ENCODE results near the gene SNX5.

The SNX5 gene

DNA sequence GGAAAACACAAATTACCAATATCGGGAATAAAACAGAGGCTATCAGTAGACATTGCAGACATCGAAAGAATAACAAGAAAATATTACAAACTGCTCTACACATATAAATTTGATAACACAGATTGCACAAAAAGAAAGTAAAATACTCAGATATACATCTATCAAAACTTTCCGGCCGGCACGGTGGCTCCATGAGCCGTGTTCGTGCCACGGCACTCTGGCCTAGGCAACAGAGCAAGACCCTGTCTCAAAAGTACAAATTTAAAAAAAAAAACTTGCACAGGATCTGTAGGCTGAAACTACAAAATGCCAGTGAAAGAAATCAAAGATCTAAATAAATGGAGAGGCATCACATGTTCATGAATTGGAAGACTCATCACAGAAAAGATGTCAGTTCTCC lies 49.4 kb downstream of the SNX5 start:
- DNase-seq (ENCODE audit: extremely low read depth, low read depth), result no peak
- TF ChIP-seq, protein P1, sequence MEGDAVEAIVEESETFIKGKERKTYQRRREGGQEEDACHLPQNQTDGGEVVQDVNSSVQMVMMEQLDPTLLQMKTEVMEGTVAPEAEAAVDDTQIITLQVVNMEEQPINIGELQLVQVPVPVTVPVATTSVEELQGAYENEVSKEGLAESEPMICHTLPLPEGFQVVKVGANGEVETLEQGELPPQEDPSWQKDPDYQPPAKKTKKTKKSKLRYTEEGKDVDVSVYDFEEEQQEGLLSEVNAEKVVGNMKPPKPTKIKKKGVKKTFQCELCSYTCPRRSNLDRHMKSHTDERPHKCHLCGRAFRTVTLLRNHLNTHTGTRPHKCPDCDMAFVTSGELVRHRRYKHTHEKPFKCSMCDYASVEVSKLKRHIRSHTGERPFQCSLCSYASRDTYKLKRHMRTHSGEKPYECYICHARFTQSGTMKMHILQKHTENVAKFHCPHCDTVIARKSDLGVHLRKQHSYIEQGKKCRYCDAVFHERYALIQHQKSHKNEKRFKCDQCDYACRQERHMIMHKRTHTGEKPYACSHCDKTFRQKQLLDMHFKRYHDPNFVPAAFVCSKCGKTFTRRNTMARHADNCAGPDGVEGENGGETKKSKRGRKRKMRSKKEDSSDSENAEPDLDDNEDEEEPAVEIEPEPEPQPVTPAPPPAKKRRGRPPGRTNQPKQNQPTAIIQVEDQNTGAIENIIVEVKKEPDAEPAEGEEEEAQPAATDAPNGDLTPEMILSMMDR (IDR thresholded peaks at IDR 0.05; ENCODE audit: low read depth, low read length), result no peak

DNA sequence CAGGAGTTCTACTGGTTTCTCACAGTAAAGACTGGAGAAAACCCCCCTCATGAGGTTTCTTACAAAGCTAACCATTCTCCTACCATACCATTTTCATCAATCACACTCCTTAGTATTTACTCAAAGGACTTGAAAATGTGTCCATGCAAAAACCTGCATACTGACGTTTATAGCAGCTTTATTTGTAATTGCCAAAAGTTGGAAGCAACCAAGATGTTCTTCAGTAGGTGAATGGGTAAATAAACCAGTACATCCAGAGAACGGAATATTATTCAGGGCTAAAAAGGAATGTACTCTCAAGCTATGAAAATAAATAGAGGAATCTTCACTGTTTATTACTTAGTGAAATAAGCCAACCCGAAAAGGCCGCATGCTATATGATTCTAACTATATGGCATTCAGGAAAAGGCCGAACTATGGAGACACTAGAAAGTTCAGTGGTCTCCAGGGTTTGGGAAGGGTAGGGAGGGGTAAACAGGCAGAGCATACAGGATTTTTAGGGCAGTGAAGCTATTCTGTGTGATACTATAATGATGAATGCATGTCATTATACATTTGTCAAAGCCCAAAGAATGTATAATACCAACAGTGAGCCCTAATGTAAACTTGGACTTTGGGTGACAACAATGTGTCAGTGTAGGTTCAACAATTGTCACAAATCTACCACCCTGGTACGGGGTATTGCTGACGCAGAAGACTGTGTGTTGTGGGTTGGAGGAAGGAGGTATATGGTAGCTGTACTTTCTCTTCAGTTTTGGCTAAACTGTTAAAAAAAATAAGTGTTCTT lies 50.6 kb downstream of the SNX5 start:
- TF ChIP-seq, protein P1 (IDR thresholded peaks at IDR 0.05; ENCODE audit: low read depth, low read length), result no peak

DNA sequence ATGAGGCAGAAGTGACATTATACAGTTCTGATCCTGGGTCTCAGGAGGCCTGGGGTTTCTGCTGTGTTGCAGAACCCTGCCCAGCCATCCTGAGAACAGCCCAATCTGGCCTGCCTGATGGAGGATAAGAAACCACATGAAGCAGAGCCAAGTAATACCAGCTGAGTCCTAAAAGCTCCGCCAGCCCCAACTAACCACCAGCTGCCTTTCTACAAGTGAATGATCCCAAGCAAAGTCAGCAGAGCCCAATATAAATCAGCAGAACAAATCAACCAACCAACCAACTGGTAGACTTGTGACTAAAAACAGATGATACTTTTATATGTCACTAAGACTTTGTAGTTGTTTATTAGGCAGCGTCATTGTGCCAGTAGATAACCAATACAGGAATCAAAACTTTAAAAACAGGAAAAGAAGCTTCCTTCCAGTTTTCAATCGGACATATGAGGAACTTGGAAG lies 52.1 kb downstream of the SNX5 start:
- DNase-seq (ENCODE audit: extremely low read depth, low read depth), result no peak
- TF ChIP-seq, protein P1 (IDR thresholded peaks at IDR 0.05; ENCODE audit: low read depth, low read length), result no peak

More for the DNA sequence above, 50.6 kb downstream of the SNX5 start:
- DNase-seq (ENCODE audit: extremely low read depth, low read depth), result no peak

DNA sequence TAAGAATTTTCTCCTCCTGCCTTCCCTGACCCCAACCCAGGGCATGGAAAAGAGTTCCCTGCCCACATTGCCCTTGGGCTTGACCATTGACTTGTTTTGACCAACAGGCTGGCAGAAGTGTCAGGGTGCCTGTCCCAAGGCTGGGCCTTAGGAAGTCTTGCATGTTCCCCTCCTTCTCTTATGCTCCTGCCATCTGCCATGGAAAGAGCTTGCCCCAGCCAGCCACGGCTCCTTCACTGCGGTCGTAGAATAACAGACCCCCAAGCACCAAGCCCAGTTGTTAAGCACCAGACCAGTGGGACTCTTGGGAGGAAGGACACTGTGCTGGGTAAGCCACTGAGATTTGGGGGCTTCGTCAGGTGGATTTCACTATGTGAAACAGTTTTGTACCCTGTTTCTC lies 53.6 kb downstream of the SNX5 start:
- TF ChIP-seq, protein P1 (IDR thresholded peaks at IDR 0.05; ENCODE audit: low read depth, low read length), result no peak
- DNase-seq (ENCODE audit: extremely low read depth, low read depth), result no peak

DNA sequence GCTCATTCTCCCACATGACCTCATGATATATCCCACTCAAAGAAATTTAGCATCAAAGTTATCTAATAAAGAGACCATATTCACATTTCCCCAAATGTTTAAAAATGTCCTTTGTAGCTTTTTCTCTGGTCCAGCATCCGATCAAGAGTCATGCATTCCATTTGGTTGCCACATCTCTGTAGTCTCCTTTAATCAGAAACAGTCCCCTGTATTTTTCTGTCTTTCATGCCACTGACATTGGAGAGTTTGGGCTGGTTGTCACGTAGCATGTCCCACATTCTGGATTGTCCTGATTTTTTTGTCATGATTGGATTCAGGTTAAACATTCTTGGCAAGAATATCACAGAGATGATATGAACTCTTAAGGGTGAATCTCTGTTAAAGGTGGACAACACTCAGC lies 55.7 kb downstream of the SNX5 start:
- TF ChIP-seq, protein P1 (IDR thresholded peaks at IDR 0.05; ENCODE audit: low read depth, low read length), result no peak
- no peak for DNase-seq (ENCODE audit: extremely low read depth, low read depth)

DNA sequence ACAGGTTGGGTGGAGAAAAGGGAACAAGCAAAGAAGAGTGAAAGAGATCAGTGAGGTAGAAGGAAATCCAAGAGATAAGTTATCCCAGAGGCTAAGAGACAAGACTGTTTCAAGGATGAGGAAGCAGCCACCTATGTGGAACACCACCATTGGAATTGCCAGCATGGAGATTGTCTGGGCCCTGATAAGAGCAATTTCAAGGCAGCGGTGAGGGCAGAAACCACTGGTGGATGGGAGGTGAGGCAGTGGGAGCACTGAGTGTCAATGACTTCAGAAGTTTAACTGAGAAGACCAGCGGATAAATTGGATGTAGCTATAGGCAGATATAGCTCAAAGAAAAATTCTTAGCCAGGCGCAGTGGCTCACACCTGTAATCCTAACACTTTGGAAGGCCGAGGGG lies 56.7 kb downstream of the SNX5 start:
- TF ChIP-seq, protein P1 (IDR thresholded peaks at IDR 0.05; ENCODE audit: low read depth, low read length), result no peak
- DNase-seq (ENCODE audit: extremely low read depth, low read depth), result no peak

DNA sequence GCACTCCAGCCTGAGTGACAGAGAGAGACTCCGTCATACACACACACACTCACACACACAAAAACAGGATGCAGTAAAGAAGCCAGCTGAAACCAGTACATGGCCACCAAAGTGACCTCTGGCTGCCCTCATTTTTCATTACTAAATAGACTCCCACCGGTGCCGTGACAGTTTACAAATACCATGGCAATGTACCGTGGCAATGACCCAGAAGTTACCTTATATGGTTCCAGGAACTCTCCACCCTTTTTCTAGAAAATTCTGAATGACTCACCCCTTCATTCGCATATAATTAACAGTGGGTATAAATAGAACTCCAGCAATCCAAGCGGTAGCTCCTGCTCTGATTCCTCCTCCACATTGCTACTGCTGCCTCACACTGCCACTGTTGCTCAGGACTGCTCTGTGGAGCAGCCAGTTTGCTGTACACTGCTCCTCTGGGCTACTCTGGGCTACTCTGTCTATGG lies 57.7 kb downstream of the SNX5 start:
- TF ChIP-seq, protein P1 (IDR thresholded peaks at IDR 0.05; ENCODE audit: low read depth, low read length), result no peak; the same call in 1 of the 2 replicates
- DNase-seq (ENCODE audit: extremely low read depth, low read depth), result peak; percentile 90

Measured in AG09319 (cell line).